ENCODE results near the gene SNRPB2.

DNA sequence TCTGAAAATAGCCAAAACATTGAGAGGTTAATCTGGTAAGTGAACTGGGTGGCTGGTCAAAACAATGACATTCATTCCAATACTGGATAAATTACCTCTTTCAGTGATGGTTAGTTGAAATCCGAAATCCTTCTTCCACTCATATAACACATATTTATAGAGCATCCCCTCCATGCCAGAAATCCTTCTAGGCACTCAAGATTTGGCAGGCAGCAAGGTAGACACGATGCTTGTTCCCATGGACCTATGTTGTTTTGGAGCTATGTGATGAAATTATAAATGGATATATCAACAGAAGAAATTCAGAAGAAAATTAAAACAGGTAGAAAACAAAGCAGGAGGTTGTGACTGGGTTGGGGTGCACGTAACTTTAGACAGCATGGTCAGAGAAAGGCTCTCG lies 26.3 kb upstream of the SNRPB2 start:
- TF ChIP-seq, protein P1, sequence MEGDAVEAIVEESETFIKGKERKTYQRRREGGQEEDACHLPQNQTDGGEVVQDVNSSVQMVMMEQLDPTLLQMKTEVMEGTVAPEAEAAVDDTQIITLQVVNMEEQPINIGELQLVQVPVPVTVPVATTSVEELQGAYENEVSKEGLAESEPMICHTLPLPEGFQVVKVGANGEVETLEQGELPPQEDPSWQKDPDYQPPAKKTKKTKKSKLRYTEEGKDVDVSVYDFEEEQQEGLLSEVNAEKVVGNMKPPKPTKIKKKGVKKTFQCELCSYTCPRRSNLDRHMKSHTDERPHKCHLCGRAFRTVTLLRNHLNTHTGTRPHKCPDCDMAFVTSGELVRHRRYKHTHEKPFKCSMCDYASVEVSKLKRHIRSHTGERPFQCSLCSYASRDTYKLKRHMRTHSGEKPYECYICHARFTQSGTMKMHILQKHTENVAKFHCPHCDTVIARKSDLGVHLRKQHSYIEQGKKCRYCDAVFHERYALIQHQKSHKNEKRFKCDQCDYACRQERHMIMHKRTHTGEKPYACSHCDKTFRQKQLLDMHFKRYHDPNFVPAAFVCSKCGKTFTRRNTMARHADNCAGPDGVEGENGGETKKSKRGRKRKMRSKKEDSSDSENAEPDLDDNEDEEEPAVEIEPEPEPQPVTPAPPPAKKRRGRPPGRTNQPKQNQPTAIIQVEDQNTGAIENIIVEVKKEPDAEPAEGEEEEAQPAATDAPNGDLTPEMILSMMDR (IDR thresholded peaks at IDR 0.05): no peak
- TF ChIP-seq POLR2A (IDR thresholded peaks at IDR 0.05): no peak
